C4-2B (cell line): ENCODE measurements around the gene DBNL.

Source experiments
- CTCF ChIP-seq: fragments of 450-650 bp; conservative IDR thresholded peaks from 2 replicates; pipeline ENCODE4 v1.5.1; 2017; ENCODE audit warnings: mild to moderate bottlenecking
- ZFX ChIP-seq: fragments of 450-650 bp; IDR thresholded peaks from 2 replicates; pipeline ENCODE4 v1.6.1; 2017

- no peak for TF ChIP-seq CTCF
- TF ChIP-seq ZFX: no peak
Observed at GRCh38 chr7:44105832-44106231, 61.3 kb downstream of the DBNL start.
